HG02588 (cell line): ENCODE measurements around the gene ZHX3.
"Not testable (repeated sequence)": the region's sequence is repeated elsewhere in the genome, so short reads cannot be mapped to it uniquely, and the experiment has no call there.

Source experiments
- ATAC-seq: cut with Tn5 transposase; IDR thresholded peaks from one replicate; pipeline ENCODE4 v1.9.1; 2021; ENCODE audit warnings: mild to moderate bottlenecking, moderate library complexity; ENCODE audit not compliant: unreplicated experiment

Gene ZHX3

GRCh38 chr20:41334036-41334435 lies 16.5 kb upstream of the ZHX3 start:
- ATAC-seq = no peak

GRCh38 chr20:41331731-41332130 lies 14.2 kb upstream of the ZHX3 start:
- ATAC-seq = no peak

GRCh38 chr20:41330941-41331340 lies 13.4 kb upstream of the ZHX3 start:
- no peak for ATAC-seq

GRCh38 chr20:41330343-41330720 lies 12.8 kb upstream of the ZHX3 start:
- ATAC-seq = no peak

- ATAC-seq = peak; percentile 68
Measured at GRCh38 chr20:41329435-41330342, 12.2 kb upstream of the ZHX3 start.

- no peak for ATAC-seq
Measured at GRCh38 chr20:41327178-41327577, 9.6 kb upstream of the ZHX3 start.

- ATAC-seq = no peak
Measured at GRCh38 chr20:41320976-41321375, 3.4 kb upstream of the ZHX3 start.

- no peak for ATAC-seq
Measured at GRCh38 chr20:41320441-41320840, 2.9 kb upstream of the ZHX3 start.

- no peak for ATAC-seq
Measured at GRCh38 chr20:41318271-41318649, 729 bp upstream of the ZHX3 start.

- peak; percentile 60 for ATAC-seq
Measured at GRCh38 chr20:41316602-41317545, 657 bp downstream of the ZHX3 start.

GRCh38 chr20:41316051-41316450 lies 1.5 kb downstream of the ZHX3 start:
- ATAC-seq = no peak

GRCh38 chr20:41314386-41314785 lies 3.1 kb downstream of the ZHX3 start:
- ATAC-seq = no peak

GRCh38 chr20:41312009-41312408 lies 5.5 kb downstream of the ZHX3 start:
- not testable (repeated sequence) for ATAC-seq

- no peak for ATAC-seq
Measured at GRCh38 chr20:41309817-41310216, 7.7 kb downstream of the ZHX3 start.

GRCh38 chr20:41308726-41309413 lies 8.7 kb downstream of the ZHX3 start:
- no peak for ATAC-seq

- ATAC-seq = no peak
Measured at GRCh38 chr20:41308290-41308711, 9.2 kb downstream of the ZHX3 start.

GRCh38 chr20:41307021-41307420 lies 10.5 kb downstream of the ZHX3 start:
- no peak for ATAC-seq

- peak; percentile 84 for ATAC-seq
Measured at GRCh38 chr20:41306061-41306727, 11.3 kb downstream of the ZHX3 start.

GRCh38 chr20:41304424-41305079 lies 13.0 kb downstream of the ZHX3 start:
- no peak for ATAC-seq

- no peak for ATAC-seq
Measured at GRCh38 chr20:41304002-41304401, 13.5 kb downstream of the ZHX3 start.
